Subcutaneous adipose tissue (tissue), 4 donors: Measurements from ENCODE around the gene EIF2AK2. TPM values are rescaled to one million over a fixed set of nuclear protein-coding genes. Genes with fewer than 3 reads are reported as not detected.

ENCODE experiments used
- total RNA-seq, 4 donors: library from RNA; depleted of rRNA; stranded (reverse); fragments of >200 nt; gene quantifications; one replicate each; pipeline ENCODE4 v1.1.0, GENCODE V29; 2016
- TF ChIP-seq, protein P1 (sequence below): fragments of 450-650 bp; IDR thresholded peaks from one replicate; pipeline ENCODE4 v1.5.1; 2016; ENCODE audit warnings: low read depth, mild to moderate bottlenecking, control low read depth, antibody characterized with exemption, moderate library complexity

EIF2AK2 gene
- total RNA-seq, 4 donors from 2014 or later = 24.2 to 30.2 (median 27.5) TPM

- TF ChIP-seq, protein P1, sequence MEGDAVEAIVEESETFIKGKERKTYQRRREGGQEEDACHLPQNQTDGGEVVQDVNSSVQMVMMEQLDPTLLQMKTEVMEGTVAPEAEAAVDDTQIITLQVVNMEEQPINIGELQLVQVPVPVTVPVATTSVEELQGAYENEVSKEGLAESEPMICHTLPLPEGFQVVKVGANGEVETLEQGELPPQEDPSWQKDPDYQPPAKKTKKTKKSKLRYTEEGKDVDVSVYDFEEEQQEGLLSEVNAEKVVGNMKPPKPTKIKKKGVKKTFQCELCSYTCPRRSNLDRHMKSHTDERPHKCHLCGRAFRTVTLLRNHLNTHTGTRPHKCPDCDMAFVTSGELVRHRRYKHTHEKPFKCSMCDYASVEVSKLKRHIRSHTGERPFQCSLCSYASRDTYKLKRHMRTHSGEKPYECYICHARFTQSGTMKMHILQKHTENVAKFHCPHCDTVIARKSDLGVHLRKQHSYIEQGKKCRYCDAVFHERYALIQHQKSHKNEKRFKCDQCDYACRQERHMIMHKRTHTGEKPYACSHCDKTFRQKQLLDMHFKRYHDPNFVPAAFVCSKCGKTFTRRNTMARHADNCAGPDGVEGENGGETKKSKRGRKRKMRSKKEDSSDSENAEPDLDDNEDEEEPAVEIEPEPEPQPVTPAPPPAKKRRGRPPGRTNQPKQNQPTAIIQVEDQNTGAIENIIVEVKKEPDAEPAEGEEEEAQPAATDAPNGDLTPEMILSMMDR = no peak
These were observed 76.1 kb downstream of the EIF2AK2 start for GRCh38 chr2:37080689-37081088.

- TF ChIP-seq, protein P1 = no peak
These were observed 76.5 kb downstream of the EIF2AK2 start for GRCh38 chr2:37080266-37080665.

DNA sequence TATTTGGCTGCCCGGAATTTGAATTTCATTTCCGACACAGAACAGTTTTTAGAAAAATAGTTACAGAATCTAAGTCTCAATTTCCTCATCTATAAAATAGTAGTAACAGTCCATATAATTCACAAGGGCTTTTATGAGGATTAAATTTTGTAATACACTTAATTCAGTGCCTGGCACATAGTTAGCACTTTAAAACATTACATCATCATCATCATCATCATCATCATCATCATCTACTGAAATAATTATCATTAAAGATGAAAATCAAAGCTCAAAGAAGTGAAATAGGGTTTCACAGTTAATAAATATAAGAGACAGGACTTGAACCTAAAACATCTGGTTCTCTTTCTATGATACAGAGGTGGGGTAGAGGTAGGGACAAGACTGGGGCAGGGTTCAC is 85.8 kb downstream of the EIF2AK2 start:
- TF ChIP-seq, protein P1 = no peak

- TF ChIP-seq, protein P1 = no peak
These were observed 88.1 kb downstream of the EIF2AK2 start for GRCh38 chr2:37068686-37069085.

DNA sequence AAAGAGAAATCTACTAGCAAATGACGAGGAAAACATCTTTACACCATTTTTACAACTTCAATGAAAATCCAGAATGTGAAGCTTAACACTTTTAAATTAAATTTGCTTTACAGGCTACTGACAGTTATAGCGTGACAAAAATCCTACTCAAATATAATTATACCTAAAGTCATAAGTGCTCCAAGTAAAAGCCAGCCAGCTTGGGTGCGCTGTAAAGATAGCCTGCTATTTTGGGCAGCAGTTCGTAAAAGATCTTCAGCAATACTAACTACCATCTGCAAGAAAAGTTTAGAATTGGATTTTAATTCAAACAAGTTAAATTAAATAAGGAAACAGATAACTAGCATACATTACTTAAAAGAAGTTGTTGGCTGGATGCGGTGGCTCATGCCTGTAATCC is 95.0 kb downstream of the EIF2AK2 start:
- TF ChIP-seq, protein P1 = no peak

GRCh38 chr2:37061013-37061711 is 95.6 kb downstream of the EIF2AK2 start:
- TF ChIP-seq, protein P1 = no peak

DNA sequence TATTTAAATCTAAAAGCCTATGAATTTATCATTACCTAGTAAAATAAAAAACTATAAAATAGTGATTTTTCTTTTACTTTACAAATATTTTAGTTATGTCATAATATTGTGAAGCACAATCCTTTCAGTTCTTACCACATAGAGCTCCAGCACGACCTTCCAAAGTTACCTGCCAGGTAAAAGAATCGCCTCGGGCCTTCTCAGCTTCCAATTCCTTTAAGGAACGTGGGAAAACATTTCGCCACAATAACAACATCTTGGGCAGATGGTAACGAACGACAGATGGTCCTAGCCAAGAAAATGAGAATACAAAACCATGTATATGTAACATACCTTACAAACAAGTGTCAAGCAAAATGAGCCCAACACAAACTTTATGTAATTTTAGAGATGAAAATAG is 96.3 kb downstream of the EIF2AK2 start:
- TF ChIP-seq, protein P1 = no peak
